PC-3 (cell line): ENCODE data around the gene NSL1. TPM values are rescaled to one million over a fixed set of nuclear protein-coding genes. Genes with fewer than 3 reads are reported as not detected.
"Not testable (repeated sequence)": the region's sequence is repeated elsewhere in the genome, so short reads cannot be mapped to it uniquely, and the experiment has no call there.

Source experiments
- ATAC-seq: fragments of 200-7000 bp; cut with Tn5 transposase; 2 replicates; pipeline ENCODE4 v1.9.1; 2020; ENCODE audit warnings: mild to moderate bottlenecking, moderate library complexity
- BruUV-seq: library from RNA; stranded (reverse); fragments of 400-500 nt; replicated peaks from 2 replicates; lab custom pipeline; 2021; lab: Mats Ljungman, UMichigan
- CTCF ChIA-PET: fragments of 300-600 bp; sonication (Branson Sonifier 250); formaldehyde crosslinking; loops from one replicate; lab custom pipeline; 2022; ENCODE audit warnings: antibody characterized with exemption; lab: Charles Lee
- POLR2A ChIA-PET: fragments of 300-600 bp; sonication (Branson Sonifier 250); formaldehyde crosslinking; loops from one replicate; lab custom pipeline; 2022; ENCODE audit warnings: antibody characterized with exemption; ENCODE audit not compliant: unreplicated experiment; lab: Charles Lee
- DNase-seq: peaks from one replicate; pipeline ENCODE4 v3.0.0-alpha.2; 2015
- H2AFZ ChIP-seq: fragments of 300-600 bp; sonication (generic); 2 replicates; pipeline ENCODE4 v1.6.0; 2016; ENCODE audit warnings: antibody characterized with exemption, low read length
- H3F3A ChIP-seq: fragments of 300-600 bp; sonication (generic); one replicate; pipeline ENCODE4 v1.6.0; 2017; ENCODE audit warnings: antibody characterized with exemption, low read length, control low read depth, mild to moderate bottlenecking; ENCODE audit not compliant: unreplicated experiment
- H3K27ac ChIP-seq: fragments of 300-600 bp; sonication (generic); 2 replicates; pipeline ENCODE4 v1.5.1; 2016; ENCODE audit warnings: mild to moderate bottlenecking, low read length
- H3K27me3 ChIP-seq: fragments of 300-600 bp; sonication (generic); 2 replicates; pipeline ENCODE4 v1.6.1; 2016; ENCODE audit warnings: low read length, mixed read lengths
- H3K36me3 ChIP-seq: fragments of 300-600 bp; sonication (generic); 2 replicates; pipeline ENCODE4 v1.6.1; 2016; ENCODE audit warnings: low read depth, mixed run types, low read length, mixed read lengths
- H3K4me1 ChIP-seq: fragments of 300-600 bp; sonication (generic); 2 replicates; pipeline ENCODE4 v1.5.1; 2016; ENCODE audit warnings: low read length; ENCODE audit not compliant: insufficient read depth
- H3K4me2 ChIP-seq: fragments of 300-600 bp; sonication (generic); 2 replicates; pipeline ENCODE4 v1.6.0; 2016; ENCODE audit warnings: low read length
- H3K4me3 ChIP-seq: fragments of 300-600 bp; sonication (generic); 2 replicates; pipeline ENCODE4 v1.5.1; 2016; ENCODE audit warnings: mild to moderate bottlenecking, low read length, mixed read lengths
- H3K79me2 ChIP-seq: fragments of 300-600 bp; sonication (generic); 2 replicates; pipeline ENCODE4 v1.6.1; 2017; ENCODE audit warnings: low read length, mixed read lengths
- H3K9ac ChIP-seq: fragments of 300-600 bp; sonication (generic); 2 replicates; pipeline ENCODE4 v1.6.0; 2016; ENCODE audit warnings: mild to moderate bottlenecking, low read length
- H3K9me2 ChIP-seq: fragments of 300-600 bp; sonication (generic); replicated peaks from 2 replicates; pipeline ENCODE4 v1.6.1; 2016; ENCODE audit warnings: mixed run types, low read length, mixed read lengths
- H3K9me3 ChIP-seq: fragments of 300-600 bp; sonication (generic); 2 replicates; pipeline ENCODE4 v1.6.1; 2016; ENCODE audit warnings: low read length, mixed read lengths
- H4K20me1 ChIP-seq: fragments of 300-600 bp; sonication (generic); 2 replicates; pipeline ENCODE4 v1.6.1; 2016; ENCODE audit warnings: low read length, mixed read lengths
- EZH2 ChIP-seq: fragments of 300-600 bp; sonication (generic); IDR thresholded peaks from one replicate; pipeline ENCODE4 v1.6.1; 2017; ENCODE audit warnings: antibody characterized with exemption, mild to moderate bottlenecking, low read length; ENCODE audit not compliant: unreplicated experiment
- EZH2phosphoT487 ChIP-seq: fragments of 300-600 bp; sonication (generic); IDR thresholded peaks from 2 replicates; pipeline ENCODE4 v1.6.1; 2018; ENCODE audit warnings: mild to moderate bottlenecking, antibody characterized with exemption, low read length, borderline replicate concordance
- intact Hi-C: fragments of 100-400 bp; cut with micrococcal nuclease; formaldehyde crosslinking; loops from 2 replicates; pipeline ENCODE4 v1.9.0; 2023
- total RNA-seq: library from RNA; depleted of rRNA; stranded (reverse); fragments of >200 nt; gene quantifications from 2 replicates; pipeline ENCODE4 v1.2.3, GENCODE V29; 2014
- TF ChIP-seq, protein P1 (sequence below): fragments of 300-600 bp; sonication (generic); conservative IDR thresholded peaks from 2 replicates; pipeline ENCODE4 v1.5.1; 2017; ENCODE audit warnings: antibody characterized with exemption, low read depth, mild to moderate bottlenecking, low read length

The NSL1 gene
- total RNA-seq, 1 experiment from 2014 or later = 56.1 TPM

DNA sequence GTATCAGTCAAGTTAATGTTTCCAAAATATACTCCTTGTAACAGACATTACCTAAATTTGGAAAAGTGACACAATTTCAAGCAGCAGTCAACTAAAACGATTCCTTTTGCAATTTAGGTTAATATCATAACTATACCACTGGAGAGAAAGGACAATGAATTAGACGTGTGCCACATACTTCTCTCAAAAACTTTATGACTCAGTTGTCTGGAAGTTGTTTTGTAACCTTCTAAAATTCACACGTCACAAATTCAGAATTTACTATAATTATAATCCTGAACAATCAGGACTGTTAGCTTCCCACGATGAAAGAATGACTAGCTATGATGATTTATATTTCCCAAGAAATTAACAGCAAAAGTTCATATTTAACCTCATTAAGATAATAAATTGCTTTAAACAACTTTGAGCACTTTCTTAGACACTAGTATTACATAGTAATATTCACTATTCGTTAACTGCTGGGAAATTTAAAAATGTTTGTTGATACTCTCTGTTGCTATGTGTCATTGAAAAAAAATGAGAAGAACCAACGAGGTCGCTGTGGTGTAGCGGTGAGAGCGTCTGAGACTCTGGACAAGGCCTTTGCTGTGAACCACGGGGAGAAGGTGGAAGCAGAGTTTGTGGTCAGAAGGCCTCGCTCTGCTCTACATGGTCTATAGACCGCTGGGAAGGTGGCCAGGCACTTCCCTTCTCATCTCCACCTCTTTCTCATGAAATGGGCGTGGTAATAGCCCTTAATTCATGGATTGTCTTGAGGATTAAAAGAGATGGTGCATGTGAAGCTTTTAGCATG lies 64.0 kb downstream of the NSL1 start:
- Histone ChIP-seq H2AFZ (no peak overlapping the region), H3K9me3 (no peaks in the 10 kb centered on the region), H3K4me2 (no peak overlapping the region), H3K27me3 (no peaks in the 10 kb centered on the region), H4K20me1 (no peaks in the 10 kb centered on the region), H3K27ac (no peak overlapping the region), H3K4me1 (peaks cover 3% of the 10 kb centered on the region), H3K9ac (no peak overlapping the region), H3K4me3 (no peak overlapping the region), H3K9me2 (no peaks in the 10 kb centered on the region), H3F3A (no peaks in the 10 kb centered on the region), H3K36me3 (no peaks in the 10 kb centered on the region), H3K79me2 (no peaks in the 10 kb centered on the region)
- no peak for TF ChIP-seq EZH2phosphoT487
- TF ChIP-seq, protein P1, sequence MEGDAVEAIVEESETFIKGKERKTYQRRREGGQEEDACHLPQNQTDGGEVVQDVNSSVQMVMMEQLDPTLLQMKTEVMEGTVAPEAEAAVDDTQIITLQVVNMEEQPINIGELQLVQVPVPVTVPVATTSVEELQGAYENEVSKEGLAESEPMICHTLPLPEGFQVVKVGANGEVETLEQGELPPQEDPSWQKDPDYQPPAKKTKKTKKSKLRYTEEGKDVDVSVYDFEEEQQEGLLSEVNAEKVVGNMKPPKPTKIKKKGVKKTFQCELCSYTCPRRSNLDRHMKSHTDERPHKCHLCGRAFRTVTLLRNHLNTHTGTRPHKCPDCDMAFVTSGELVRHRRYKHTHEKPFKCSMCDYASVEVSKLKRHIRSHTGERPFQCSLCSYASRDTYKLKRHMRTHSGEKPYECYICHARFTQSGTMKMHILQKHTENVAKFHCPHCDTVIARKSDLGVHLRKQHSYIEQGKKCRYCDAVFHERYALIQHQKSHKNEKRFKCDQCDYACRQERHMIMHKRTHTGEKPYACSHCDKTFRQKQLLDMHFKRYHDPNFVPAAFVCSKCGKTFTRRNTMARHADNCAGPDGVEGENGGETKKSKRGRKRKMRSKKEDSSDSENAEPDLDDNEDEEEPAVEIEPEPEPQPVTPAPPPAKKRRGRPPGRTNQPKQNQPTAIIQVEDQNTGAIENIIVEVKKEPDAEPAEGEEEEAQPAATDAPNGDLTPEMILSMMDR = no peak
- no peak for TF ChIP-seq EZH2
- ATAC-seq (no peak), DNase-seq (no peak)
- ChIA-PET CTCF (no interaction called here), POLR2A (no interaction called here)
- intact Hi-C loops = no loop called here
- no TSS peak for BruUV-seq

DNA sequence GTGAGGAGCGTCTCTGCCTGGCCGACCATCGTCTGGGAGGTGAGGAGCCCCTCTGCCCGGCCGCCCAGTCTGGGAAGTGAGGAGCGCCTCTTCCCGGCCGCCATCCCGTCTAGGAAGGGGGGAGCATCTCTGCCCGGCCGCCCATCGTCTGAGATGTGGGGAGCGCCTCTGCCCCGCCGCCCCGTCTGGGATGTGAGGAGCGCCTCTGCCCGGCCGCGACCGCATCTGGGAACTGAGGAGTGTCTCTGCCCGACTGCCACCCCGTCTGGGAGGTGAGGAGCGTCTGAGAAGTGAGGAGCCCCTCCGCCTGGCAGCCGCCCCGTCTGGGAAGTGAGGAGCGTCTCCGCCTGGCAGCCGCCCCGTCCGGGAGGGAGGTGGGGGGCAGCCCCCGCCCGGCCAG lies 66.9 kb downstream of the NSL1 start:
- H3K9ac ChIP-seq, H3K79me2 ChIP-seq, H4K20me1 ChIP-seq, H3K4me2 ChIP-seq, CTCF ChIA-PET, H3K4me3 ChIP-seq, POLR2A ChIA-PET, H3F3A ChIP-seq, BruUV-seq, H2AFZ ChIP-seq, H3K36me3 ChIP-seq, H3K27me3 ChIP-seq, H3K27ac ChIP-seq, DNase-seq, H3K9me3 ChIP-seq, H3K9me2 ChIP-seq, ATAC-seq: not testable (repeated sequence)
- H3K4me1 ChIP-seq = peaks cover 17% of the 10 kb centered on the region
- intact Hi-C loops = loop anchor here (5.0 kb wide), 1 partner anchor 117 kb away; the partner anchor contains the start of gene ATF3

DNA sequence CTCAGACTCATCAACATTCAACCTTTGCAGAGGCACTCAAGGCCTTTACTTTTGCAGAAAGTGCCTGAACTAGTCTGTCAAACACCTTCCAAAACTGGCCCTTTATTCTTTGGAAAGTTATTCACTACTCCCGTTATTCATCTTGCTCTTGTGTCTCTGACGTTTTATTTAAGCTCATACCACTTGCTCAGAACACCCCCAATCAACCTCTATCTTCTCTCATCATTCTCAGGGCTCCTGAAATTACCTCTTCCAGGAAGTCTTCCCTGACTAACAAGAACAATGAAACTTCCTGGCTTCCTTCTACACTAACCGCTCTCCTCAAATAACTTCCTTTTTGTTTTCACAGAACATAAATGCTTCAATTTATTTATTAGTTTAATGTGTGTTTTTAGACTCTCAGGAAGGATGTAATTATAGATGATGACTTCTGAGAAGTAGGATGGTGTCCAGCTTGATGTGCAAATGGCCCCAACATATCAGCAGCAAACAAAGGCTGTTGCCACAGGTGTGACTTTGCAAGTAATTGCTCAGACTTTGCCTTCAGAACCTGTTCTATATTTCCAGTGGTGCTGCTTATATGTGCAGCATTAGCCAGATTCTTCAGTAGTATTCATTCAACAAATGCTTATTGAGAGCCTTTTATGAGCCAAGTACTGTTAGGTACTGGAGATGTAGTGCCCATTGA lies 69.2 kb downstream of the NSL1 start:
- intact Hi-C loops = loop anchor here (5.0 kb wide), 1 partner anchor 115 kb away; the partner anchor contains the start of gene ATF3
- Histone ChIP-seq H3F3A (peaks cover 5% of the 10 kb centered on the region), H3K9me2 (no peaks in the 10 kb centered on the region), H3K27ac (peak overlapping the region; percentile 68), H3K27me3 (no peaks in the 10 kb centered on the region), H3K79me2 (no peaks in the 10 kb centered on the region), H3K4me2 (peak overlapping the region; percentile 76), H4K20me1 (no peaks in the 10 kb centered on the region), H3K9me3 (no peaks in the 10 kb centered on the region), H3K4me1 (peaks cover 17% of the 10 kb centered on the region), H2AFZ (no peak overlapping the region), H3K9ac (no peak overlapping the region), H3K4me3 (no peak overlapping the region), H3K36me3 (no peaks in the 10 kb centered on the region)
- peak; percentile 14 for ATAC-seq
- no TSS peak for BruUV-seq
- DNase-seq = peak; percentile 26
- TF ChIP-seq EZH2 (no peak), EZH2phosphoT487 (no peak)
- TF ChIP-seq, protein P1 = no peak
- ChIA-PET POLR2A (interaction anchor here (0.7 kb wide), 1 partner anchor 687 kb away, joined by 5 read pairs; the partner anchor contains the start of genes DTL and INTS7), CTCF (no interaction called here)
